ENCODE measurements around the gene AFAP1L1.

Gene AFAP1L1

GRCh38 chr5:149367972-149368645 is 96.5 kb downstream of the AFAP1L1 start:
- no peak for DNase-seq (ENCODE audit: low read depth in 2 of 2, low spot score in 1 of 2)

GRCh38 chr5:149370878-149371277 is 99.2 kb downstream of the AFAP1L1 start:
- no peak for DNase-seq (ENCODE audit: low read depth in 2 of 2, low spot score in 1 of 2)

GRCh38 chr5:149371296-149371962 is 99.8 kb downstream of the AFAP1L1 start:
- peak; percentile 28 to 40 for DNase-seq (ENCODE audit: low read depth in 2 of 2, low spot score in 1 of 2)

DNA sequence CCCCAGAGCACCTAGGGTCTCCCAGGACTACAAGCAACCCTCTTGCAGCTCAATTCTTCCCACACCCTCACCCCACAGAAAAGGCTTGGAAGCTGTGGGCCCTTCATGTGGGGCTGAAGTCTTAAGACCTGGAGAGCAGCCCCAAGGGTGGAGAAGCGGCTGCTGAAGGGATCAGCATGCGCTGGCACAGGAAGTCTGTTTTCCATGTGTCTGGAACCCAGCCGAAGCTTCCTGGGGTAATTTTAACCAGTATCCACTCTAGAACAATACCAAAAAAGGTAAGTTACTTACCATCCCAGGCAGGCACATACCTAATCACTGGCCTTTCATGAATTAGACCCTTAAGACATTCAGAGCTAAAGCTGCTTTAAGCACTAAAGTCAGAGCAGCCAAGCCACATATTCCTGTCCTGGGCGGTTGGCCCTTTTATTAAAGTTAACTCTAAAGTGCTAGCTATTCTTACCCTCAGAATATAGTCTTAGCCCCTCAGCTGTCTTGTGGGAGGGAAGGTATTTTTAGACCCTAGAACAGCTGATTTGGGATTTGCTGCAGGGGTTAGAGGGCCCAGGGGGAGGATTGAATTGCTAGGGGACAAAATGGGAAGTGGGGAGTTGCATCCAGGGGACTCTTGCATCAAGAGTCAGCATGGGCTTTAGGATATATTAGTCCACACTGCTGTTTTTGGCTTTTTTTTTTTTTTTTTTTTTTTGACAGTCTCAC is 100.6 kb downstream of the AFAP1L1 start:
- no peak for DNase-seq (ENCODE audit: low read depth in 2 of 2, low spot score in 1 of 2)

DNA sequence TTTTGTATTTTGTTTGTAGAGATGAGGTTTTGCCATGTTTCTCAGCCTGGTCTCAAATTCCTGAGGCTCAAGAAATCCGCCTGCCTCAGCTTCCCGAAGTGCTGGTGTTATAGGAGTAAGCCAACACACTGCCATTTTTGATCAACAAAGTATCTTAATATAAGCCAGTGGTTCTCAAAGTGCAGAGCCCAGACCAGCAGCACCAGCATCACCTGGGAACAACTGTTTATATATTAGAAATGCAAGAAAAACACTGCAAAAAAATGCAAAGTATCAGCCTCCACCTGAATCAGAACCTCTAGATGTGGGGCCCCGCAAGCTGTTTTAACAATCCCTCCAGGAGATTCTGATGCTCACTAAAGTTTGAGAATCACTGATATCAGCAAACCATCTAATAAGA is 101.3 kb downstream of the AFAP1L1 start:
- DNase-seq (ENCODE audit: low read depth in 2 of 2, low spot score in 1 of 2): no peak

- no peak for DNase-seq (ENCODE audit: low read depth in 2 of 2, low spot score in 1 of 2)
Measured at GRCh38 chr5:149374303-149374702, 102.6 kb downstream of the AFAP1L1 start.

- no peak for DNase-seq (ENCODE audit: low read depth in 2 of 2, low spot score in 1 of 2)
Measured at GRCh38 chr5:149374801-149375200, 103.1 kb downstream of the AFAP1L1 start.

DNA sequence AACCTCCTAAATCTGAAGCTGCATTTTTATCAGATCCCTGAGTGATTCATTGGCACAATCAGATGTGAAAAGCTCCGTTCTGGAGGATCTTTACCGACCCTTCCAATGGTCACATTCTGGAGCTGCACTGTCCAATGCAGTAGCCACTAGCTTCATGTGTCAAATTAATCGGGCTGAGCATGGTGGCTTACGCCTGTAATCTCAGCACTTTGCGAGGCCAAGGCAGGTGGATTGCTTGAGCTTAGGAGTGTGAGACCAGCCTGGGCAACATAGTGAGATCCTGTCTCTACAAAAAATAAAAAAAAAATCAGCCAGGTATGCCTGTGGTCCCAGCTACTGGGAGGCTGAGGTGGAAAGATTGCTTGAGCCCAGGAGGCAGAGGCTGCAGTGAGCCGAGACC is 103.8 kb downstream of the AFAP1L1 start:
- no peak for DNase-seq (ENCODE audit: low read depth in 2 of 2, low spot score in 1 of 2)

DNA sequence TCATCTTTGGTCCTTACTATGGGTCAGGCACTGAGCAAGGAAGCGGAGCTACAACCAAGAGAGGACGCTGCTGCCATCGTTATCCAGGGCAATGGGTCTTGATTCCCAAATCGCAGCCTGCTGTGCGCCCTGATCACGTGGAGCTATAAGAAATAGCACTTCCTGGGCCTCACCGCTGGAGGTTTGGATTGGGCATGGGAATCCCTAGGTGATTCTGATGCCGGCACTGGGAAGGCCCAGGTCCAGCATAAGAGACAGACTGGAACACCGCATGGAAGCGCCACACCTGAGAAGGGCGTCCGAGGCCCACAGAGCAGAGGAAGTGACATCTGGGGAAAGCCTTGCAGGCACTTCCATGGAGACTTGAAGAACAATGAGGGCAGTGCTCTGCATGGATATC is 104.4 kb downstream of the AFAP1L1 start:
- DNase-seq (ENCODE audit: low read depth in 2 of 2, low spot score in 1 of 2): no peak

- no peak for DNase-seq (ENCODE audit: low read depth in 2 of 2, low spot score in 1 of 2)
Measured at GRCh38 chr5:149376711-149377447, 105.2 kb downstream of the AFAP1L1 start.

GRCh38 chr5:149378241-149378820 is 106.7 kb downstream of the AFAP1L1 start:
- DNase-seq (ENCODE audit: low read depth in 2 of 2, low spot score in 1 of 2): no peak

- DNase-seq (ENCODE audit: low read depth in 2 of 2, low spot score in 1 of 2): no peak
Measured at GRCh38 chr5:149379177-149379761, 107.6 kb downstream of the AFAP1L1 start, which contains the start of gene IL17B. Gene IL17B (minus strand): TSS chr5:149379292. CDS start chr5:149379225, 67 bp downstream.

GRCh38 chr5:149379818-149380374 is 108.2 kb downstream of the AFAP1L1 start:
- DNase-seq (ENCODE audit: low read depth in 2 of 2, low spot score in 1 of 2): no peak

DNA sequence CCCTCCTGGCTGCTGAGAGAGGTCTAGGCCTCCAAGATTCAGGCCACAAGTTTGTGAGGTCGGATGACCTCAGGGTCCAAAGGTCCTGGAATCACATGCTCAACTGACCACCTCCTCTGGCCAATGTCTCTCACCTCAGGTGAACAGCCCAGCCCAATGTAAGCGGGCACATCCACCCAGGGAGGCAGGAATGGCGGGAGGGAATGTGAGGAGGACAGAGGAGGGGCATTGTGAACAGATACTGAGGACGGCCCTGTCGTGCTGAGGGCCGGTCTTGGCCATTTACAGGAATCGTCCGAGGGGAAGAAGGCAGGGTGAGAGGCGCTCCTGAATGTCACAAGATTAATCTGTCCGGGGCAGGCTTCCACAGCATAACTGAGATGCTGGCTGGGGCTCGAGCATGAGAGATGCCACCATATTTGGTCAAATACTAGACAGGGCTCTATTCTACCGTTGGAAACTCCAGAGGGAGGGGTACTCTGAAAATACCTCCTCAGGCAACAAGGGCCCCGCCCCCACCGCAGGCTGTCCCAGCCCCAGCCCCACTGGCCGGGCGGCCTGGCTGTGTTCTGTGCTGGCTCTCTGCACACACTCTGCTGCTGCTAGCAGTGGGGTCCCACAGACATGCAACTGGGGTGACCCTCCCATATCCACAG is 108.9 kb downstream of the AFAP1L1 start:
- DNase-seq (ENCODE audit: low read depth in 2 of 2, low spot score in 1 of 2): no peak

GRCh38 chr5:149381261-149381985 is 109.8 kb downstream of the AFAP1L1 start:
- DNase-seq (ENCODE audit: low read depth in 2 of 2, low spot score in 1 of 2): no peak

DNA sequence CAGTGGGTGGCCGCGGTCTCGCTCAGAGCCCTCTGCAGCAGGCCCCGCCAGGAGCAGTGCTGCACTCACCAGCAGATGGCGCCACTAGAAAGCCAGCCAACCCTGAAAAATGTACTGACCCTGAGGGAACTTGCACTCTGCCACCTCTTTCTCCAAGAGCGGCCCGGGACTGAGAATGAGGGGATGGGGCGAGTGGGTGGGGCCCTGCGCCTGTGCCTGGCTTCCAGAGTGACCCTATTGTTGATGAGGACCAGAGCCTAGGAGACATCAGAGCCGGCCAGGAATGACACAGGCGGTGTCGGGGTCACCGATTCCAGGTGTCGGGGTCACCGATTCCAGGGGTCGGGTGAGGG is 110.3 kb downstream of the AFAP1L1 start:
- DNase-seq (ENCODE audit: low read depth in 2 of 2, low spot score in 1 of 2): peak; percentile 44 to 62

DNA sequence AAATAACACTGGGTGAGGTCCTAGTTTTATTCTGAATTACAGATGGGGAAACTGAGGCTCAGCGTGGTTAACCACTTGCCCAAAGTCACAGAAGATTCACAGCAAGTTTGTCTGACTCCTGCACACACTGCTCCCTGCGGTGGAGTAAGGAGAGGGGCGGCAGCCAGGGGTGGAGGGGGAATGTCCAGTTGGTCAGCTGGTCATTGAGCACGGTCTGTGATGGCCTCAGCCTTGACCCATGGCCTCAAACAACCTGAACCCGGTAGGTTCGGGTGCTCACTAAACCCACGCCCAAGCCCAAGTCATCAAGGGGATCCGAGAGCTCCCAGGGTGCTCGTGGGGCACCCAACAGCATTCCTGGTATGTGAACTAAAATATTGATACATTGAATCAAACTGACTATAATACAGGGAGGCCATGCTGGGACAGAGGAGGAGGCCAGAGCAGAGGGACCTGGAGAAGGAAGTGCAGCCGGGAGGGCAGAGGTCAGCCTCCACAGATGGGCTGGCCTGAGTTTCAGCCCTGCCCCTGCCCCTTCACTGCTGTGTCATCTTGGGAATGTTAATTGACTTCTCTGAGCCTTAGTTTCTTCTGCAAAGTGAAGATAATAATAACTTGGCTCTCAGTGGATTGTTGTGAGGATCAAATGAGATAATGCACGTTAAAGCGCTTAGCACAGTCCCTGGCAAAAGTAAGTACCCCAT is 111.0 kb downstream of the AFAP1L1 start:
- DNase-seq (ENCODE audit: low read depth in 2 of 2, low spot score in 1 of 2): no peak

- no peak for DNase-seq (ENCODE audit: low read depth in 2 of 2, low spot score in 1 of 2)
Measured at GRCh38 chr5:149383399-149383798, 111.7 kb downstream of the AFAP1L1 start.

DNA sequence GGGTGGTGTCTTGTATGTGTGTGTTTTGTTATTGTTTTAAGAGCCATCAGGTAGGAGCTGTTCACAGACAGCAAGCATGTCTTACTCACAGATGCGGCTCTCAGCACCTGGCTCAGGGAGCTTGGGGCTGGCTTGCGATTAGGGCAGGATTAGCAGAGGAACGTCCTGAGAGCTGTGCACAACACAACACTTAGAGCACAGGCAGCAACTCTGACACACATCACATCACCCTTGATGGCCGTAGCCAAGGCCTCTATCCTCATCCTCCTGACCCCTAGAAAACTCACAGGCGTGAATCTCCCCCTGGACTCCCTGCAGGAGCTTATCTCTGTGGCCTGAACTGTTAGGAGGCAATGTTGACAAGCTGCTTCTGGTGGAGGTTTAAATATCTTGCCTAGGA is 114.5 kb downstream of the AFAP1L1 start:
- no peak for DNase-seq (ENCODE audit: low read depth in 2 of 2, low spot score in 1 of 2)

All from stimulated activated CD8-positive, alpha-beta memory T cell treated with anti-CD3 and anti-CD28 coated beads, Interleukin-4, amount 100 ng/mL, for 1 hour (primary cell).